Activated CD8-positive, alpha-beta memory T cell treated with anti-CD3 and anti-CD28 coated beads, Interleukin-2, amount 50 U/mL, for 4 hours (primary cell): Measurements from ENCODE around the gene ARHGAP10.

Experiments
- DNase-seq: peaks from one replicate; pipeline ENCODE4 v3.0.0-alpha.2; 2020

Gene ARHGAP10

DNA sequence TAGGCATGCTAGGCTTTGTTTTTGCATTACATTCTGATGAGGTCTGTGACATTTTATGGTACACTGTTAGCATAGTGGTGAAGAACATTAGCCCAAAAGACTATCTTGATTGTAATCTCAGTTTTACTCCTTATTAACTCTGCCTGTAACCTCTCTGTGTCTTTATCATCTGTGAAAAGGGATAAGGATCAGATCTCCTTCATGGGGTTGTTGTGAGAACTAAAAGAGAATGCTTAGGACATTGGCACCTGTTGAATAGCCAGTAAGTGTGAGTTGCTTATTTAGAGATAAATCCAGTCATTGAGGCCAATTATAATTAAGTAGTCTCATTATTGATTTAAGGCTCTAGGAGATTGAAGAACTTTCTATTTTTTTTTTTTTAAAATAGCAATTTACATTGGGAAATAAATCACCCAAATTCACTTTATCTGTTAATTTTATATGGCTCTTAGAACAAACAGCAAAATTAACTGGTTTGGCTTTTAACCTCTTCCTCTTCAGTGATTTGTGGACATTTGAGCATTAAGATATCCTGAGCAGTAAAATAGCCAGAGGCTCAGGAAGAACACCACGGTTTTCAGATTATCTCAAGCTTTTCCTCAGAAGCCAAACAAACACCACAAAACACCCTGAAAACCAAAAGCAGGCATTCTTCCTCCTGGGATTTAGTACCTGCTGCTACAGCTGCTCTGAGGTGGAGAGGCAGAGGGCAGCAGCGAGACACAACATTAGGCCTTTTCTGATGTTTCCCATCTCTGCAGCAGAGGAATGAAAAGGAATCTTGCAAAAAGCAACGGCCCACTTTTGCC, 192.9 kb downstream of the ARHGAP10 start:
- DNase-seq, result no peak

- DNase-seq, result no peak
These were observed 195.7 kb downstream of the ARHGAP10 start for GRCh38 chr4:147927377-147928137.

DNA sequence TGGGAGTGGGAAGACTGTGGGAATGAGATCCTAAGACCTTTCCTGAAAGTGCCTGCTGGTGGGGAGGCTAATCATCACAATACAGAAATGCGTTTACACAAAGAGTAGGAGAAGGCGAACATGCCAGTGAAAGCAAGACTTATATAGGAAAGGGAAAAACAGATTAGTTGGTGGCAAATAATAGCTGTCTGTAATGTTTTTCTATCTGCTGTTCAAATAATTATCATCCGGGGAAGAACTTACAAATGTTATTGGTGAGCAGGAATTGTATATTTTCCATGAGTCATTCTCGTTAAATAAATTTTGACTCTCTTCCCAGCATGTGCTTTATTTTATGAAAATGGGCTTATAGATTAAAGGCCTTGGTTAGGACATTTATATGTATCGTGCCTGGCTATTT, 196.5 kb downstream of the ARHGAP10 start:
- DNase-seq, result no peak

DNA sequence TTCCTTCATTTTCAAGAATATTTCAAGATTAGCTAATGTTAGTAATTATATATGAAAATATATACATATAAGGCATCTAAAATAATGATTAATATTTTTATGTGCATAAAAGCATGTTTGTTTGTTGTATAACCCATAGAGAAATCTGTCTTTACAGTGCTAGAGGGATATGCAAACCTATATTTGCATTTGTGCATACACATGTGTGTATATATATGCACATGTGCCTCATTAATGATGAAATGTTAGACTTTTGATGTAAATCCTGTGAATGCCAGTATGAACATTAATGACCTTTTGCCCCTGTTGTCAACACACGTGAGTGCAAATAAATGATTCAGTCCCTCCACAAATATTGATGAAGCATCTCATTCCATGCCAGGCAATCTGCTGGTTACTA, 197.9 kb downstream of the ARHGAP10 start:
- no peak for DNase-seq

- DNase-seq, result no peak
These were observed 201.4 kb downstream of the ARHGAP10 start for GRCh38 chr4:147933316-147933715.

DNA sequence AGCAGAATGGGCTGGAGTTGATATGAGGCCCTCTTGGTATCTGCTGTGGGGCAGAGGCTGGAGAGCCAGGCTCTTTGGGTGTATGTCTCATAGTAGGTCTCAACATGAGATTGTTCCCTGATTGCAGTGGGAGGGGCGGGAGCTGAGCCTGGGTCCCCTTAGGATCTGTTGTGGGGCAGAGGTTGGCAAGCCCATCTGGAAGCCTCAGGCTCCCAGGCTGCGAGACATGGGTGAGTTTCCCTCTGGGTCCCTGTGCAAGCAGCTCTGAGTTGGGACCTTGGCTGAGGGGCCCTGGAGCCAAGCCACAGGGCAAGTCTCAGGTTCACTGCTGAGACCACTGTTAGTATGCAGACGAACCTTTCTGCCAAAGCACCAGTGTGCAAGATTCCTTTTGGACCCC, 201.9 kb downstream of the ARHGAP10 start:
- no peak for DNase-seq

- DNase-seq, result no peak
These were observed 206.6 kb downstream of the ARHGAP10 start for GRCh38 chr4:147938496-147938895.

DNA sequence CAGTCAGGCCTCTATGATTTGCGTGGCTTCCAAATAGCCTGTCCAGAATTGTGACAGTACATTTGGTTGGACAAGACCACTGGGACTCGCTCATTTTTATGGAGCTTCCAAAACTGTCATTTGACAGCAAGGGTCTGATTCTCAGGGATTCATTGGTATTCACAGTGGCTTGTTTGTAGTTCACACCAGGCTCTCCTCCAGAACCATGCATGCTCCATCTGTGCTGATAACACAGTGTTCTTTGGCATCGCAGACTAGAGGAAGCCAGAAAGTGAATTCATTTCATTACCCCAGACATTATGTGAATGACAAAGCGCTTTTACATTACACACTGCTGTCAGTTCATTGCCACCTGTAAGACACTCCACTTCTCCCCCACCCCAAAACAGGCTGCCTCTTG, 208.3 kb downstream of the ARHGAP10 start:
- no peak for DNase-seq

DNA sequence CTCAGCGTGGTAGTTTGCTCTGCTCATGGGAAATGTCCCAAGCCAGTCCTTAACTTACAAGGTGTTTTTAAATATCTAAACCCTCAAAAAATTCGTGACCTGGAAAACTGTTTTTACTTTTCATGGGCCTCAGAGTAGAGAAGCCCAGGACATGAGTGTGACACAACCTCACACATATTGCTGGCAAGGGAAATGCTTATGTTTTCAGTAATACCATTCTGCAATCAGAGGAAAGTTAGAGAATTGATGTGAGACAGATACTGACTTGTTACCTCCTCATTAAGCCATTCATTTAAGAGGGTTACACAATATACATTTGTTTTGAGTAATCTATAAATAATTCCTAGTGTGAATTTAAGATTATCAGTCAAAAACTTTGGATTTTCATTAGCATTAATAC, 209.5 kb downstream of the ARHGAP10 start:
- DNase-seq, result no peak

- no peak for DNase-seq
These were observed 210.8 kb downstream of the ARHGAP10 start for GRCh38 chr4:147942729-147943128.

- no peak for DNase-seq
These were observed 211.3 kb downstream of the ARHGAP10 start for GRCh38 chr4:147943159-147943638.

GRCh38 chr4:147944249-147944648, 212.4 kb downstream of the ARHGAP10 start:
- DNase-seq, result no peak

DNA sequence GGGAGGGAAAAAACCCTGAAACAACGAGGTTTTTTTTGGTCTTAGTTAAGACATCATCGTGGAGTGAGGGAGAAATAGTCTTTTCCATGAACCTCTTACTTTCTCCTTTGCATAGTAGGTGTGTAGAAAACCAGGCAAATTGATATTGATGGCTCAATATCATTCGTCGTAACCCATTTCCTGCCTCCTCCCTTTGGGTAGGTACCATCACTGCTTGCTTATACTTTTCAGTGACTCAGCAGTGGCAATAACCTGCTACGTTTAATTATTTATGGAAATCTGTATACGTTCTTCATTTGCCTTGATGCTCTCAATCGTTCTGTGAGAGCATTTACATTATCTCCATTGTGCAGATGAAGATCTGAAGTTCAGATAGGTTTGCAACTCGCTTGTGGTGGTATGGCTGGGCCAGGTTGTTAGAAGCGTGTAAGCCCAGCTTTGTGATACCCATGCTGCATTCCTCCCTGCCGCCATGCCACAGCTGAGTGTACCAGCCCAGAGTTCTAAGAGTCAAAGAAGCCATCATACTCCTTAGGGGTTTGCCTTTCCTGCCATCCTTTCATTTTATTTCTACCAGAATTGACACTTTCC, 212.9 kb downstream of the ARHGAP10 start:
- no peak for DNase-seq

DNA sequence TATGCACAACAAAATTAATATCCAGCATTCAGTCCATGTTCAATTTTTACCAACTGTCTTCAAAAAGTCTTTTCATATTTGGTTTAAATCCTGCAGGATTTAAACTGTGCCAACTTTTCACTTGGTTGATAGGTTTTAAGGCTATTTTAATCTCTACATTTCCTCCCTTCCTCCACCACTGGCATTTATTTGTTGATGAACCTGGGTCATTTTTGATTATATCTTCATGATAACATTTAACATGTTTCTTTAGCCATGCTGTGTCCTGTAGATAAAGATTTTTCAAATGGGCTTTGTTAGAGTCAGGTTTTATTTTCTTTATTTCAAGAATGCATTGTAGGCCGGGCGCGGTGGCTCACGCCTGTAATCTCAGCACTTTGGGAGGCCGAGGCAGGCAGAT, 216.4 kb downstream of the ARHGAP10 start:
- DNase-seq, result no peak

DNA sequence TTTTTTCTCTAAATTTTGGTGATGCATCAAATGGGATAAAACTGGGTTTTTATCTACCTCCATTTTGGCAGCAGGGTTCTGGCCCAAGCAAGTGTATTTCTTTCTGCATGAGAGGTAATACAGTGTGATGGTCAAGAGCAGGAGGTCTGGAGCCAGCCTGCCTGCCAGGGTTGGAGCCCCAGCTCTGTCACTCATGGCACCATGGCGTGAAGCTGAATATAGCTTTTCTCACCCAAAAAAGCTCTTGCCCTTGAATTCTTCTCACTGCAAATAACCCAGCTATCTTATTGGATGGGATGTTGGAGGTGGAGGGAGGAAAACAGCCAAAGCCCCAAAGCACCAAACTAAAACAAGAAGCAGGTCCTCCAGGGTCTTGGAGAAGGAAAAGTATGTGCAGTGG, 218.4 kb downstream of the ARHGAP10 start:
- DNase-seq, result no peak

- no peak for DNase-seq
These were observed 219.0 kb downstream of the ARHGAP10 start for GRCh38 chr4:147950841-147951240.

DNA sequence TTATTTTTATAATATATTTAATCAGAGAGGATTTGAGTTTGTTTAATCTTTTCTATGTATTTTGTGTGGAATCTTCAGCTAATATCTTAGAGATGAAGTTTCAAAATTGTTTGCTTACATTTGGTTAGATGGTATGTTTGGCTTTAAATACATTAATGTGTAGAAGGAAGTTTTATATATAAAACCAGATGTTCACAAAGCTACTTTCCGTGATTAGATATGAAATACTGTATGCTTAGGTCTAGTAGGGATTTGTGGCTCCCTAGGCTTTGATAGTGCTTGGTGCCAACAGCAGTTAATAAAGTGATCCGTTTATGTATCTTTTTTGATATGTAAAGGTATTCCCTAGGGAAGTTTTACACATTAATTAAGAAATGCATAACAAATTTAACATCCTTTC, 223.0 kb downstream of the ARHGAP10 start:
- no peak for DNase-seq

DNA sequence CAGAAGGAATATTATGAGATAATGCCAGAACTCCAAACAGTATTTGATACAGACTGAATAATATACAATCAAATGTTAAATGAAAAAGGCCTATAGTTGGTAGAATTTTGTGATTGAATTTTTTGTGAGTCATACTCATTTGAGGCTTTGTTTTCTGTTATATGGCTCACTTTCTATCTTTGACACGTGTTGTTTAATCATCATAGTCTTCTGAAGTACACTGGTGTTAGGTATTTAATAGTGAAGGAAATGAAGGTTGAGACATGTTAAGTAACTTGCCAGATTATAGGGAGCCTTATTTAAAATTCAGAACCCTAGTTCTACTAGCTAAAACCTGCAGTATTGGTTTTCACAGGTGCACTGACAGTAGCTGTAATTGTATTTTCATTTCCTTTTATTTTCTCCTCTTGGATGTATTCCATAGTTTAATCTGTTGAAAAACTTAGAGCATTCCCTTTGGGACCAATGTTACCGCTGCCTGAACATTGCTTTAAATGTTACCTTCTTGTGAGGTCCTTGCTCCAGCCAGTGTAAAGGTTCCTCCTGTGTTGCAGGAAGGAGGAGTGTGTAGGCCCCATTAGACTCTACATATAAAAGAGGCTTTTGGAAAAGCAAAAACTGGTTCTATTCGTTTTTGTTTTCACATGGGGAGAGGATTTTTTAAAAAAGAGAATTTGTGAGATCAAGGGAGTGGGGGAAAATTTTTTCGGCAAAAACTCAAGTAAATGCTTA, 224.1 kb downstream of the ARHGAP10 start:
- DNase-seq, result no peak

- no peak for DNase-seq
These were observed 225.6 kb downstream of the ARHGAP10 start for GRCh38 chr4:147957446-147957845.

DNA sequence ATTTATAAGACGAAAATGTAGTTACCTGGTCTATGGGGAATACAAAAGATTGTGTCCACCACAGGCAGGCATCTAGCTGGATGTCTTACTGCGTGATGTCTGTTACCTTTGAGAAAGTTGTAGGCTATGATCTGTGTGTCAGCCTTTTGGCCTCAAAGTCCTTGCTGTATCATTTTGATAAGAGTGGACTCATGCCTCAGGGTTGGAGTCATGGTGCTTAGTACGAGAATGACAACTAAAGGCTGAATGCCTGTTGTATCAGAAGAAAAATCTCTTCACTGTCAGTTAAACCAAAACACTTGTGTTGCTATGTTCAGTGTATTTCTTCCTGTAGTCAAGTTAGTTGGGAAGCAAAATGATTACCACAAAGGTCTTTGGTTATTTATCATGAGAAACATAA, 226.2 kb downstream of the ARHGAP10 start:
- no peak for DNase-seq

GRCh38 chr4:147958489-147959065, 226.7 kb downstream of the ARHGAP10 start:
- DNase-seq, result no peak

GRCh38 chr4:147960971-147961370, 229.1 kb downstream of the ARHGAP10 start:
- DNase-seq, result no peak

- DNase-seq, result no peak
These were observed 232.0 kb downstream of the ARHGAP10 start for GRCh38 chr4:147963839-147964238.
